HFFc6 (cell line): ENCODE measurements around the gene CYP27C1. TPM values are rescaled to one million over a fixed set of nuclear protein-coding genes. Genes with fewer than 3 reads are reported as not detected.

Experiments
- DNase-seq: peaks from one replicate; pipeline ENCODE4 v3.0.0-alpha.2; 2018
- H3K27ac Mint-ChIP-seq: 2 replicates; pipeline ENCODE4 v1.8.0; 2020; ENCODE audit warnings: mild to moderate bottlenecking, mixed read lengths
- H3K27me3 Mint-ChIP-seq: 2 replicates; pipeline ENCODE4 v1.8.0; 2021; ENCODE audit warnings: mild to moderate bottlenecking, moderate library complexity, mixed read lengths; ENCODE audit not compliant: insufficient read depth
- H3K36me3 Mint-ChIP-seq: 2 replicates; pipeline ENCODE4 v1.8.0; 2021; ENCODE audit warnings: low read depth, mixed read lengths
- H3K4me1 Mint-ChIP-seq: 2 replicates; pipeline ENCODE4 v1.8.0; 2020; ENCODE audit warnings: low read depth, mixed read lengths
- H3K4me3 Mint-ChIP-seq: 2 replicates; pipeline ENCODE4 v1.8.0; 2020; ENCODE audit warnings: mild to moderate bottlenecking, moderate library complexity, mixed read lengths
- H3K9me3 Mint-ChIP-seq: 2 replicates; pipeline ENCODE4 v1.8.0; 2020; ENCODE audit warnings: mild to moderate bottlenecking, mixed read lengths
- CTCF ChIP-seq: fragments of 200-600 bp; sonication (generic); IDR thresholded peaks from 2 replicates; pipeline ENCODE4 v1.5.0; 2021; ENCODE audit warnings: antibody characterized with exemption, mild to moderate bottlenecking
- total RNA-seq, 6 experiments: library from RNA; stranded (reverse); fragmentation: NEBNext Ultra II Directional; extraction: Animal tissue kit (Norgen Biotek cat#: 25700); gene quantifications; 2 replicates in 1 of 6; 3 replicates in 5 of 6; pipeline ENCODE4 v1.2.3, GENCODE V29; 2021

Gene CYP27C1
- total RNA-seq, 6 experiments from 2014 or later = 0.09 to 0.17 (median 0.13) TPM

GRCh38 chr2:127182626-127183458, 37.3 kb downstream of the CYP27C1 start:
- Mint-ChIP-seq H3K27ac (no peak overlapping the region), H3K27me3 (peaks cover 26% of the 10 kb centered on the region), H3K4me3 (no peak overlapping the region), H3K4me1 (no peaks in the 10 kb centered on the region), H3K36me3 (peaks cover 17% of the 10 kb centered on the region), H3K9me3 (peaks cover 14% of the 10 kb centered on the region)
- DNase-seq = no peak
- no peak for TF ChIP-seq CTCF

GRCh38 chr2:127181851-127182250, 38.2 kb downstream of the CYP27C1 start:
- Mint-ChIP-seq H3K27ac (no peak overlapping the region), H3K27me3 (peaks cover 18% of the 10 kb centered on the region), H3K4me1 (peaks cover 3% of the 10 kb centered on the region), H3K4me3 (no peak overlapping the region), H3K36me3 (peaks cover 17% of the 10 kb centered on the region), H3K9me3 (peaks cover 14% of the 10 kb centered on the region)
- TF ChIP-seq CTCF = no peak
- DNase-seq = no peak

- no peak for TF ChIP-seq CTCF
- H3K4me3 Mint-ChIP-seq = no peak overlapping the region
- peaks cover 17% of the 10 kb centered on the region for H3K36me3 Mint-ChIP-seq
- peaks cover 24% of the 10 kb centered on the region for H3K4me1 Mint-ChIP-seq
- no peak for DNase-seq
- H3K27ac Mint-ChIP-seq = no peak overlapping the region
- H3K27me3 Mint-ChIP-seq = peaks cover 17% of the 10 kb centered on the region
- peaks cover 14% of the 10 kb centered on the region for H3K9me3 Mint-ChIP-seq
These were observed 40.3 kb downstream of the CYP27C1 start for GRCh38 chr2:127179766-127180165.

- Mint-ChIP-seq H3K27ac (peak overlapping the region; percentile 61; the same call in 1 of the 2 replicates), H3K9me3 (peaks cover 14% of the 10 kb centered on the region), H3K4me3 (no peak overlapping the region), H3K4me1 (peaks cover 43% of the 10 kb centered on the region), H3K36me3 (peaks cover 17% of the 10 kb centered on the region), H3K27me3 (peaks cover 8% of the 10 kb centered on the region)
- DNase-seq = no peak
- no peak for TF ChIP-seq CTCF
These were observed 42.4 kb downstream of the CYP27C1 start for GRCh38 chr2:127177617-127178263.

GRCh38 chr2:127176371-127177311, 43.5 kb downstream of the CYP27C1 start:
- TF ChIP-seq CTCF = no peak
- H3K36me3 Mint-ChIP-seq = peaks cover 17% of the 10 kb centered on the region
- peak overlapping the region; percentile 98 for H3K27ac Mint-ChIP-seq
- peaks cover 46% of the 10 kb centered on the region for H3K4me1 Mint-ChIP-seq
- H3K9me3 Mint-ChIP-seq = peaks cover 14% of the 10 kb centered on the region
- H3K27me3 Mint-ChIP-seq = peaks cover 8% of the 10 kb centered on the region
- peak overlapping the region; percentile 75 for H3K4me3 Mint-ChIP-seq
- DNase-seq = peak; percentile 51
